A673 (cell line): Measurements from ENCODE around the gene ANTXRL.

Experiments
- CTCF ChIP-seq: fragments of 300-800, 200-600 bp; sonication (generic); conservative IDR thresholded peaks from 2 replicates; pipeline ENCODE4 v1.5.1; 2017; ENCODE audit warnings: low read depth, mild to moderate bottlenecking, antibody characterized with exemption, low read length, moderate library complexity, mixed read lengths
- EZH2 ChIP-seq: fragments of 200-600 bp; sonication (generic); IDR thresholded peaks from 2 replicates; pipeline ENCODE4 v1.6.1; 2017; ENCODE audit warnings: borderline replicate concordance, low read depth, mild to moderate bottlenecking, mixed read lengths, antibody characterized with exemption, low read length; ENCODE audit not compliant: poor library complexity, severe bottlenecking

DNA sequence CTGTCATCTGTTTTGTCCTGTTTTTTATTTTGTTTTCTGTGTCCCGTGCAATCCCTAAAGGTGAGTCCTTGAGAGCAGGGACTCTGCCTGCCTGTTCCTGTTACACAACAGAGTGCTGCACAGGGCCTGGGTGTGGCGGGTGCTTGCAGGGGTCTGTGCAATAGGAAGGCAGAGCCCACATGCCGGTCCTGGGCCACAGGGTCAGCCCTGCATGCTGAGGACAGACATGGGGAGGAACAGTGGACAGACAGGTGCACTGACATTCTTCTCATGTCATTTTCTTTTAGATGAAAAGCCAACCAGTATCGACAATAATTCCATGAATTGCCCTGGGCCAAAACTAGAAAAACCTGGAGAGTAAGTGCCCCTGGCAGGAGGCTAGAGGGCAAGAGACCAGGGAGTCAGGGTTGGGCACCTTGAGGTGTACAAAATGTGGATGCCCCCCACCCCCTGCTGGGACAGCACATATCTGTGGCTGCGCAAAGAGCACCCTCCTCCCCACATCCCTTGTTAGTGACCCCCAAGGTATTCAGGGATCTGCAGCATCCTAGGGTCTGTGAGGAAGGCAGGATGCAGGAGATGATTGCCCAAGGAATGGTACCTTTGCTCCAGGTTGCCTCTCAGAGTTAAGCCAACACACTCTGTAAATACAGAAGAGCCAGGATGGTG lies 19.9 kb downstream of the ANTXRL start:
- no peak for TF ChIP-seq CTCF
- TF ChIP-seq EZH2, result no peak
